RPMI7951 (cell line): ENCODE results near the gene ERC2. TPM values are rescaled to one million over a fixed set of nuclear protein-coding genes. Genes with fewer than 3 reads are reported as not detected.

Experiments used
- DNase-seq: peaks from one replicate; pipeline ENCODE4 v3.0.0-alpha.2; 2012; ENCODE audit warnings: low read depth
- total RNA-seq: library from RNA; depleted of rRNA; stranded (reverse); fragments of >200 nt; shearing (Covaris generic); gene quantifications from 2 replicates; pipeline ENCODE4 v1.2.3, GENCODE V29; 2014

ERC2 gene
- total RNA-seq, 1 experiment from 2014 or later = 0.24 TPM

DNA sequence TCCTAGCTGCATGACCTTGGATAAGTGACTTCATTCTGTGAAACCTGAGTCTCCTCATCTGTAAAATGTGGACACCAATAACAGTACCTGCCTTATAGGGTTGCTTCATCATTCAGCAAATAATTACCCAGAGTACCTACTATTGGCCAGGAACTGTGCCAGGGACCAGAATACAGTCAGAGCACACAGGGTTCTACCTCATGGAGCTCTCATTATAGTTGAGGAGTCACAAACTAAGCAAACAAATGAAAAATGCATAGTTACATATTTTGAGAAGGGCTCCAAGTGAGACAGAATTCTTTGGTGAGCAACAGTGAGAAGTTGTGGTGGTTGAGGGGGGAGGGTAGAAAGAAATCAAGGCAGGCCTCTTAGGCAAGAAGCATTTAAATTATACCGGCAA is 672.5 kb downstream of the ERC2 start:
- DNase-seq = no peak

DNA sequence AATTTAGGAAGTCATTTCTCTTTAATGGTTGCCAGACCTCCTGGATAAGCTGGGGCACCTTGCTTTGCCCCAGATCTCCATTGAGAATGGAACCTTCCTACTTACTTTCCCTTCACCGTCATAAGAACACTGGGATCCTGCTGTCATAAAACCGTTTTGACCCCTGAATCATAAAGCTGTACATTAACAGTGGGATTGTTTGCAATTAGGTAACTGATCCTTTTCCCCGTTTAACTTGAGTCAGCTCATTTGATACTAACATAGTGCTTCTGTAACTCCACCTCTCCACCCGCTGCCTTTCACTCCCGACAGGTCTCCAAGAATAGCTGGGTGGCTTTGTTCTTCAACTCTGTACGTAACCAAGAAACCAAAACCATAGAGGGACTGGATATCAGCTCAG is 673.0 kb downstream of the ERC2 start:
- no peak for DNase-seq

DNA sequence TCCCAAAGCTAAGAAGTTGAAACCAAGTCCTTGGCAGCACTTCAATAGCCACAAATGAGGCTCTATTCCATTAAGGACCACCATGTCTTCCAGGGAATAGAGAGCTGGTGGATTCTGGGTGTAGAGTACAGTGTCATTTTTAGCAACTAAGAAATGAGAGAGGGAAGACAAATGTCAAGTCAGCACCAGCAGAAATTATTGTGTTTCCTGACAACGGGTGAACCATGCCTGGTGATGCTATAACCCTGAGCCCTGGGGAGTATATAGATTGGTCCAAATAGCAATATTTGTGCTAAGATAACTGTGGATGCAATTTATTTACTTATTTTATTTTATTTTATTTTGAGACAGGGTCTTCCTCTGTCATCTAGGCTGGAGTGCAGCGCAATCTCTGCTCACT is 675.5 kb downstream of the ERC2 start:
- DNase-seq = no peak

DNA sequence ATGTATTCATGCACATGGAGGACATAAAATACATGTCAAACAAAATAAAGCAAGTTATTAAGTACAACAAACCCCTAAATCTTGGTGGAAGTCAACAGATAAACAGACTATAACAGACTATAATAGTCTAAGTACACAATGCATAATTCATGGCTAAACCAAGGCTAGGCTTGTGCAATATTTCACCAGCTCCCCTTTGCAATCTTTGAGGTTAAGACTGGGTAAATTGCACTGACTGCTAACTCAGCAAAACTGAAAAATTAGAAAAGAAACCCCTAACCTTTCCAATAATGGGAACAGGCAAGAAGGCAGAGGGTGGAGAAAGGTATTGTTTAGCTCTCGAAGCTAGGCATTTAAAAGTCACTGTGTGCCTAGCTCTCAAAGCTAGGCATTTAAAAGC is 676.3 kb downstream of the ERC2 start:
- DNase-seq = no peak

DNA sequence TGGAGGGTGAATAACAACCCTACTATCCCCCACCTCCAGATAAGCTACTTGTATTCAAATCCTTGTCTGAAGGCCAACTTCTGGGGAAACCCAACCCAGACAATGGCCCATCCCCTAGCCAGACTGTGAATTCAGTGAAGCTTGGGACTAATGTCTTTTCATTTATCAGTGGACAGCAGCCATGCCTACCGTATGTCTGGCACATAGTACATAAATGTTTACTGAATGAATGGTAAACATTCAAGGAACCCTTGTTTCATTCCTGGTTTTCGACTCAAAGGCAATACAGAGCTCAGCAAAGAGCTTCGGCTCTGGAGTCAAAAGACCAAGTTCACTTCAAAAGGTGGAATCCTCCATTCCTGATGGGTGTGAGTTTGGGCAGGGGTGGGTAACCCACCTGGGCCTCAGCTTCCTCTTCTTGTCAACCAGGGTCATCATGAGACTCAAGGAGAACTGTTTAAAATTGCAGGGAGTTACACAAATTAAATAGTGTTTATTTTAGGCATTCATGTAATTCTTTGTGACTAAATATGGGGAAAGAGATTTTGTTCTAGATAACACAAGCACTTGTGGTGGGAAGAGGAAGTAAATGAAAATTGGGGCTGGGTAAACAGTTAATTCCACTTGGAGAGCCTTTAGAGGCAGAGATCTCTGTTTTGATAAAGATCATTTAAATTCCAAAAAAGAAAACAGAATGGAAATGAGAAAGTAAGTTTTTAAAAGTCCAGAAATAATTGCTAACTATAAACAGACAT is 677.5 kb downstream of the ERC2 start:
- DNase-seq = peak; percentile 46

DNA sequence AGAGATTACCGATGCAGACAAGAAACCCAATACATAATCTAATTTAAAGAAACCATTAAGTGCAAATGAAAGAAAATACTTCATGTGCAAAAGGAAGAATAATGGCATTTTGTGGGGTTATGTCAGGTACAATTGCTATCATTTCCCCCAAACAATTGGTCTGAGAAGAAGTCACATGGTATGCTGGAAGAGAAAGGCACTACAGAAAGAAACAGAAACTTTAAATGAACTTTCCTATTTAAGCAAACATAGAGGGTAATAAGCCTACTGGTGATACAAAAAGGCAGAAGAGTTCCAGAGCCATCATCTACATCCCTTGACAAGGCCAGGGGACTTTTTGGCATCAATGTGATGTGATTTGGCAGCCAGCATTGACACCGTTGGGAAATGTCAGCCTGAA is 678.8 kb downstream of the ERC2 start:
- no peak for DNase-seq

DNA sequence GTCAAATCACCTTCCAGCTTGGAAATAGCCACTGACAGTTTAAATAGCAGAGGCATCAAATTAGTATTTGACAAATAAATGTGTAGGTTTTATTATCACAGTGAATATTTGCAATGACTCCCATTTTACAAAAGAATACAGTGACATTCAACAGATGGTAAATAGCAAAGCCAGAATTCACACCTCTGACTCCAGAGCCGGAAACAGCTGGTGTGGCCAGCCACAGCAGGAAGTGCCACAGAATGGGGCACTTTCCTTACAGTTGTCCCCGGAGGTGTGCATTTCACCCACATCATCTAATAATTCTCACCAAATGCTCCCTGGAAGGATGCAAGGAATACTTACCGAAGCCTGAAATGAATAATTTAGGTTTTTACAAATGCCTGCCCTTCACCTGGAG is 685.5 kb downstream of the ERC2 start:
- DNase-seq = no peak

DNA sequence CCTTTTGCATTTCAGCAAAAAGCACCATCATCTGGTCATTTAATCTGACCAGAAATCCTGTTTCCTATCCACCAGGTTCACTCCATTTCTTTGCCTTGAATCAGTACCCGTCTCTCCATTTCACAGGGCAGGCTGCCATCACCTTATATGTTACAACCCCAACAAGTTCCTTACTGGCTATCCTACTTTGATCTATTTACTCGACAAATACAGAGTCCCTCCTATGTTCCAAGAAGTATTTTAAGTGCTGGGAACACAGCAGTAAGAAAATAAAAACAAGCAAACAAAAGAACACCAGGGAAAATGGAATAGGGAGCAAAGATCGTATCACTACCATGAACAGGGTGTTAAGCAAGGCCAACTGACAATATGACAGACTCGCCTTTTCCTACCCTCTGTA is 685.9 kb downstream of the ERC2 start:
- no peak for DNase-seq

DNA sequence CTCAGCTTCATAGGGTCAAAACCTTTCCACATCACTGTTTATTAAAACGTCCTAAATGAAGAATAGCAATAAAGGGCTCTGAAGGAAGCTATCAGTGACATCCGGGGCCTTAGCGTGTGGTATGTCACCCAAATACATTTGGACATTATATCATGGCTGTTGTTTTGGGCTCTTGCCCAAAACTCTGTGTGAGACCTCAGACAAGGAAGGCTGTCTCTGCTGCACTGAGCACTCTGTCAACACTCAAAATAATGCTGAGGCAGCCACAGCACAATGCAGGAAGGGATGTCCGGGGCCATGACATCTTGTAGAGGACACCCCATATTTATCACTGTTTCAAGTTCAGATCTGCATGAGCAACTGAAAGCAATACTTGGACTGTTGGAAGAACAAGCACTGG is 687.4 kb downstream of the ERC2 start:
- no peak for DNase-seq

DNA sequence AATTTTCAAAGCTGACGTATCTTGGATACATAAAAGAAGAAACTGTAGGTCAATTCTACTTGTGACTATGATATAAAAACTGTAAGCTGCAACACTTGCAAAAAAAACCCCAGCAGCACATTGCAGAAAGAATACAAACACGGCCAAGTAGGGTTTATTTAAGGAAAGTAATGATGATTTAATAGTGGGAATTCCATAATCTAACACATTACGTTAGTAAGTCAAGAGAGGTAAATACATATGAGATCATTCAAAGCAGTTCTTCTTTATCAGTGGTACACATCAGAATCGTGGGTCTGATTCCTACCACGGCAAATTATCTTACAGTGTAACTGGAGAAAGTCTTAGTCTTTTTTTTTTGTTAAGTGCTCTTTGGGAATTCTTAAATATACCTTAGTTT is 688.7 kb downstream of the ERC2 start:
- DNase-seq = no peak

DNA sequence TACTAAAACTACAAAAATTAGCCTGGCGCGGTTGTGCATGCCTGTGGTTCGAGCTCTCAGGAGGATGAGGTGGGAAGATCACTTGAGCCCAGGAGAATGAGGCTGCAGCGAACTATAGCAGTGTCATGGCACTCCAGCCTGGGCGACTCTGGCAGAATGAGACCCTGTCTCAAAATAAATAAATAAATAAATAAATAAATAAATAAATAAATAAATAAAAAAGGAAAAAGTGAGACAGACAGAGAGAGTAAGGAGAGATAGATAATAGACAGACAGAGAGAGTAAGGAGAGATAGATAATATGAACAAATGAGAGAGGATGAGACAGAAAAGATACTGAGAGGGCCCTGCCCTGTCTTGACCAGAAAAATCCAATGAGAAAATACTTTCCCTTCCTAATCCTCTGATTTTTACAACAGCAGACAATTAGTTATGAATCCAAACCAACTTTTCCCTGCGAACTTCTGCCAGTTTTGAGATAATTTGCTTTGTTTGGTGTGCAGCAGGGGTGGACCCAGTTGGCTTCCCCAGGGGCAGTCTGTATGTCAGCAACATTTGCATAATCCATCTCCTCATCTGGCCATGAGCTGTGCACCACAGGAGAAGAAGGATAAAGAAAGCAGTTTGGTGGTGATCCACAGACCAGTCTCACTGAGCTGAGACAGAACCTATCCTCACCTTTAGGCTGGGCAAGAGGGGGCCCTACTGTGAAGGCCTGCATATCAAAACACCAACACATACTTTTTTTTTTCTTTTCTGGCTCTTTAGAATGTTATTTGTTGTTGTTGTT is 692.7 kb downstream of the ERC2 start:
- no peak for DNase-seq

DNA sequence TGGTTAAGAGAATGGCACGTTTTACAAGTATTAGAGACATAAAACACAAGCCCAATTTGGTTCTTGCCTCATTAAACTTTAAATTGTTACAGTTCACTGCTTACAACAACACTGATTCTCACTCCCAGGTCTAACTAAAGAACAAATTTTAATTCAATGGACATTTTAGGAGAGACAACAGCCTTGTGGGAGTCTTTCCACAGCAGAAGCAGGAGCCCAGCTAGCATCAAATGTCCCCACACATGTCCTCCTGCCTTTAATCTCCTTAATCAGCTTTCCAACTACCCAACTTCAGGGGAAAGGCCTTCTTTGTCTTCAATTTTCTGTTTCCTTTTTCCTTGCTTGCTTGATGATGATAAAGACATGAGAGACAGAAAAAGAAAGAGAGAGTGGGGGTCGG is 693.4 kb downstream of the ERC2 start:
- DNase-seq = no peak

DNA sequence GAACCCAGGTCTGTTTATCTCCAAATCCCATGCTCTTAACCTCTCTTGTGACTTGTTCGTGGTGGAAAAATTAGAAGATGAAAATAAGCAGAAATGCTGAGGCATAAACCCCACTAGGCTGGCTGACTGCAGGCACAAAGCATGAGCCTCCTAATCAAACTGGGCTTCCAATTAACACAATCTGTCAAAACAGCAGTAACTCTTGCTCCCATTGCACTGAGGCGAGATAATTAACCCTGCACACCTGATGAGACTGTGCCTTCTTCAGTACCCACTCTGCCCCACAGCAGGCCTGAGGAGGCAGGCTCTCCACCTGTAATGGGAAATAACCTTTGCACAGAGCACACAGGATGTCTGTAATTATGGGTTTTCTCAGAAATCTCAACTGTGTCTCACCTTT is 696.8 kb downstream of the ERC2 start:
- DNase-seq = no peak

DNA sequence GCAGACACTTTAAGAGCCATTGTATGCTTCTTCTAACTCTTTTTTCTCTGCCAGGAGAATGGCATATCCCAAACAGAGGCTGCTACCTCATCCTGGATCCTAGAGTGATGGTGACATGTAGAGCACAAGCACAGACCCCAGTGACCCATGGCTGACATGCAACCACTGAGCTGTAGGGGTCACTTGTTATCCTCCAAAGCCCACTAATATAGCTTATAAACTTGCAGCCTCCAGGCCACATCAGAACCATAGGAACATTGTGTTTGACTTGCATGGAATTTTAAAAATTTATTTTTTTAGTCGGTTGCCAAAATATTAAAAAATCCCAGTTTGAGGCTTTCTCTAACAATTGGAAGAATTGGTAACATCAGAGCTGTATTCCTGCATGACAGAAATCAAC is 698.2 kb downstream of the ERC2 start:
- no peak for DNase-seq

DNA sequence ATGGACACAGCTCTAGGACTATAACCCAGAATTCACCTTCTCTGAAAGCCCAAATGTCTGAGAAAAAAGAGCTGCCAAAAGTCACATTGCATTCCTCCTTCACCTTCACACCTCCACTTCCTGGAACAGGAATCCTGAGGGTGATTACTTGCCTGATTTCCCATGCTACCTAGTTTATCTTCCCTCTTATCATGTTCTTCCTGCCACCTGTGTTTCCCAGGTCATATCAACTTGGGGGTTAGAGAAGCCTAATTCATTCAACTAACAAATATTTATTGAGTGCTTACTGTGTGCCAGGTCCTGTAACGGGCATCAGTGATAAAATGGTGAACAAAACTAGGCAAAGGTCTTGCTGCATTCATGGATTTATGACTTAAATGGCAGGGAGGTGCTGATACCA is 701.5 kb downstream of the ERC2 start:
- DNase-seq = no peak

DNA sequence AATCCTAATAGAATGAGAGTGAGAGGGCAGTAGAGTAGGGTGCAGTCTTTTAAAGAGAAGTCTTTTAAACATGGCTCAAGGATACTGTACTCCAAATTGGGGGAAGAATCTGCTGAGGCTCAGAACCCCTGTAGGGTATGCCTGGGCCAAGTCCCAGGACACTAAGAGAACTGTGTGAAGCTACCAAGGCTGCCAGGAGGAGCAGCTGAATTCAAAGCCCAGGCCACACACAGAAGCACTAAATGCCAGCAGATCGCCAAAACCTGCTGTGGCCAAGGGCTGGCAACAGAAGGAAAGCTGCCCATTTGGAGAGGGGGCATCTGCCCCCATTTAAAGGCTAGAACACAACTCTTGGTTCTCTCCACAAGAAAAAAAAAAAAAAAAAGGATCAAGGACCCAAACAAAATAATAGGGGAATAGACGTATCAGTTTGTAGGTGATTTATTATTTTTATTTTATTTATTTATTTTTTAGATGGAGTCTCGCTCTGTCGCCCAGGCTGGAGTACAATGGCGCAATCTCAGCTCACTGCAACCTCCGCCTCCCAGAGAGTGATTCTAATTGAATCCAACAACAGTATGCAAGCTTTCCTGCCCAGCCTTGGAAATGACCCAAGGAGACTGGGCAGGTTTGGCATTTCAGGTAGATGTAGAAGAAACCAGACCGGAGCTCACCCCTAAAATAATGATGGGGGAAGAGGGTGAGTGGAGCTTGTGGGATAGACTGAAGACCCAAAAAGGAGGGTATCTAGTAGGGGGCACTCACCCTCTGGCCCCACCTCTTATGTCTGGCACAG is 702.2 kb downstream of the ERC2 start:
- DNase-seq = no peak

DNA sequence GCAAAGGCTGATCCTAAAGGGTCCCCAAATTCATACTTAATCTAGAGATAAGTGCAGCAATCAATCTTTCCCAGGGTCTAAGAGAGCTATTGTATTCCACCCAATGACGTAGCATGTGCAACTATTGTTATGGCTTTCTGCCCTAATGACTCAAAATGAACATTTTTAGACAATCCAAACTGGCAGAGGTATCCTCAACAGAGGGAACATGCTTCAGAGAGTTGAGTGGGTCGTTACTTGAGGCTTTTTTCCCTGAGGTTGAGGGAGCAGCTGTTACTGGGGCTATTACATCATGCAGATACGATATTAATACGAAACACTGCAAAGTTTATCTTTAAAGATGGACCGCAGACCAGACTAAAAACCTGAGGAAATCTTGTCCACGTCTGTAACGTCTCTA is 702.9 kb downstream of the ERC2 start:
- no peak for DNase-seq

DNA sequence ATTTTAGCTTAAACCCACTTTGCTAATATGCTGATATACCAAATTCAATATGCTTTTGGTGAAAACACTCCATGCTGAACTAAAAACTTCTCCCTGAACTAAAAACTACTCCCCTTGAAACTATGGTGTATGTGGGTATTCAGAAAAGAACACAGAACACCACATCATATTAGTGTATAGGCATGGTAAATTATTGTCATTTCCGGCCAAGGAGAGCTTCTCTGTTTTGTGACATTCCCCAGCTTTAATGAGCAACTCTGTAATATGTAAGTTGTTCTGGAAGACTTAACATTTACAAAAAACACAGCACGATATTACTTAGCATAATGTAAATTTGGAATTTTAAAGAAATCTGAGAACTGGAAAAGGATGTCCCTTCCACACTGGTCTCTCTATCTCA is 711.3 kb downstream of the ERC2 start:
- no peak for DNase-seq

DNA sequence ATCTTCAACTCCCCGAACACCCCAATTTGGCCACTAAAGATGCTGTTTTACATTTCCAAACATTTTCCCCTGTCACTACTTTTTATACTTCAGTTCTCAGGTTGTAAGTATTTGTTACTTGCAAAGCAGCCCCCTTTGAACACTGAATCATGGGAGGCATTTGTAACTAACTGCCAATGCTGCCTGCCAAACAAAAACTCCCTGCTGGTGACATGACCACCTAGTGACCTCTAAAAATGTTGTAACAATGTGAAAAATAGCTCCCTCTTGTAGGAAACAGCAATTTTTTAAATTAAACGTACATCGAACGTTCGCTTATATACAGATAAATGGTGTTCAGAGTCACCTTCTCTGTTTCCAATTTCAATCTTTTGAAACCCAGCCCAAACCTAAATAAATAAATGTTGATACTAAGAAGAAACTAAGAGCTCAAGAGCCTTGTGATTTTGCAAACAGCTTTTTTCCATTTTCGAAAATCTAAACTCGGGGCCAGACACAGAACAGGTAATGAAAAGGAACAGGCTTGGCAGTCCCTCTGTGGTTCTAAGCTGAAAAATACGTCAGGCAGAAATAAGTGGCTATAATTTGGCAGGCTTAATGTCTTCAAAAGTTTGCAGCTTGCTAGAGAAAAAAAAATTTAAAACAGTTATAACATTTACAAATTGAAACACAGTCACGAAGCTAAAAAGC is 712.6 kb downstream of the ERC2 start:
- no peak for DNase-seq

DNA sequence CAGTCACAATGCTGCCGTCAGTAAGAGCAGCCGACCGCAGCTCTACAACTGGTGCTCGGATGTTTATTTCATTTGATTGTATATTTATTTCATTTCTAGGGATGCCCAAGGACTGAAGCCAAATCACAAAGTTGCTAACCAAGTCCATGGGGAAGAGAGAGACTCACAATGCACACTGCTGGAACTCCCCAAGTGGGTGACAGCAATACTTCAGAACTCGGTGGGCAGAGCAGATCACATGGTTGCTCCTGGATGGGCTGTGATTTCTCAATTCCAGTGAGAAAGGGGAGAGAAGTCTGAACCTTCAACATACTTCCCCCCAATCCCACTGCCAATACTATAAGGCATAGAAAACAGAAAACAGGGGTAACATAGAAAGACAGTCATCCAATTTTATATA is 715.4 kb downstream of the ERC2 start:
- no peak for DNase-seq

DNA sequence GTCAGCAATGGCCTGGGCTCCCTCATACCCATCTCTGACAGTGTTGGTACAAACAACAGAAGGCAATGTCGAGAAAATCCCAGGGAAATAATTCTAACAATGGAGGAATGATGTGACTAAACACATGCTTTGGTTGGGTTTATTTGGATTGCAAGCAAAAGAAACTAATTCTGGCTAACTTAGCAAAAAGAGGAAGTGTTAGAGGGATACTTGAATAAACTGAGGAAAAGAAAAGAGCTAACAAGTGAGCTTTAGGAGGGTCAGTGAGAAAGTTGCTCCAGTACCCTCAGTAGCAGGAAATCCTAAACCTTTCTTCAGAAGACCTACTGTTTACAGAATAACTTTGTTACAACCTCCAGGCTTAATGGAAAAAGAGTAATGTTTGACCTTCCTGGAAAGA is 716.5 kb downstream of the ERC2 start:
- no peak for DNase-seq

DNA sequence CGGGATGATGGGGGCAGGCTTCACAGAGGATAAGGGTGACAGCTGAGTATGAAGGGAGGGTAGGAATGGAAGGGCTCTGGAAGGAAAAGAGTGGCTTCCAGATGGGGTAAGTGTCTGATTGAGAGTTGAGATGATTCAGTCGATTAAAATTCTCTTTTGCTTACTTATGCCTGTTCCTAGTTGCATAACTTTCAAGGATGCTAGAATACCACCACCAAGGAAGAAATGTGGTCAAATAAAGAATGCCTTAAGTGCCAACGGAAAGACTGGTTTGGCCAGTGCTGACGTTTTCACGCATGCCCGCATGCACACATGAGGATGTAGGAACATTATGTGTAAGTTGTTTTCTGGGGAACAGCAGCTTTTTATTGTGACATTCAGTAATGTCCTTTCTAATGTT is 717.7 kb downstream of the ERC2 start:
- peak; percentile 96 for DNase-seq
